ENCODE measurements around the gene ZNF550. TPM values are rescaled to one million over a fixed set of nuclear protein-coding genes. Genes with fewer than 3 reads are reported as not detected.
A peak's percentile ranks its signal among the peaks of the same experiment; 100 is the strongest.

ZNF550 gene
- polyA plus RNA-seq, 1 donor (not counting 4 experiments of a cell fraction or from before 2014, with no cell fraction given): 7.3 TPM

GRCh38 chr19:57599761-57600383, 40.2 kb upstream of the ZNF550 start, which contains the start of gene ZNF530:
Gene ZNF530 (plus strand): TSS chr19:57599885. CDS start chr19:57604346, 4,461 bp downstream.
- peak within 1 kb of the TSS; percentile 16 for H3K27ac ChIP-seq (ENCODE audit: control insufficient read depth, insufficient read depth, low read length)
- H3K9me1 ChIP-seq (ENCODE audit: control insufficient read depth, extremely low read depth, insufficient read depth, low read length): no peaks in the 10 kb centered on the region
- peaks cover 0 to 3% of the 10 kb centered on the region in 2 experiments for H3K36me3 ChIP-seq (ENCODE audit: control insufficient read depth in 2 of 2, extremely low read depth in 1 of 2, insufficient read depth in 2 of 2, low read length in 2 of 2)
- H4K20me1 ChIP-seq (ENCODE audit: control insufficient read depth, extremely low read depth, insufficient read depth, low read length): no peaks in the 10 kb centered on the region
- peaks cover 5% of the 10 kb centered on the region for H3K4me1 ChIP-seq (ENCODE audit: control insufficient read depth, extremely low read depth, insufficient read depth, low read length)
- no peaks in the 10 kb centered on the region for H3K9me3 ChIP-seq (ENCODE audit: control insufficient read depth, low read depth, low read length)
- dilution Hi-C loops (cut with MboI; ENCODE audit: extremely low pct_ligation_motif_present, low sequenced_read_pairs): no loop called here
- peak within 1 kb of the TSS; percentile 93 for H3K4me2 ChIP-seq (ENCODE audit: control insufficient read depth, extremely low read depth, insufficient read depth, low read depth, low read length)
- H3K4me3 ChIP-seq (ENCODE audit: control insufficient read depth in 2 of 3, extremely low read depth in 1 of 3, insufficient read depth in 2 of 3, low read depth in 1 of 3, low read length in 3 of 3): peak within 1 kb of the TSS; percentile 77 to 87 (median 85)
- peak within 1 kb of the TSS; percentile 71 for H3K9ac ChIP-seq (ENCODE audit: control insufficient read depth, extremely low read depth, insufficient read depth, low read length)
- peak within 1 kb of the TSS; percentile 97 for H2AFZ ChIP-seq (ENCODE audit: control insufficient read depth, low read length)
- TF ChIP-seq EZH2 (IDR thresholded peaks at IDR 0.05; ENCODE audit: low read length) (no peak), CTCF (optimal IDR thresholded peaks at IDR 0.05 in 1 of 3, IDR thresholded peaks at IDR 0.05 in 1 of 3, conservative IDR thresholded peaks at IDR 0.05 in 1 of 3; ENCODE audit: extremely low read depth in 1 of 3, insufficient read depth in 2 of 3, low read length in 3 of 3) (no peak)
- FAIRE-seq (peak; percentile 95), DNase-seq (ENCODE audit: low read depth, low spot score) (peak; percentile 49)
- no peaks in the 10 kb centered on the region for H3K27me3 ChIP-seq (ENCODE audit: control insufficient read depth, extremely low read depth, insufficient read depth, low read length)
- H3K79me2 ChIP-seq (ENCODE audit: control insufficient read depth, insufficient read depth, low read length): peaks cover 15% of the 10 kb centered on the region

GRCh38 chr19:57599377-57599760, 39.7 kb upstream of the ZNF550 start:
- H3K4me2 ChIP-seq (ENCODE audit: control insufficient read depth, extremely low read depth, insufficient read depth, low read depth, low read length): peak overlapping the region; percentile 93
- DNase-seq (ENCODE audit: low read depth, low spot score) (no peak), FAIRE-seq (no peak)
- H3K9ac ChIP-seq (ENCODE audit: control insufficient read depth, extremely low read depth, insufficient read depth, low read length): no peak overlapping the region
- H4K20me1 ChIP-seq (ENCODE audit: control insufficient read depth, extremely low read depth, insufficient read depth, low read length): no peaks in the 10 kb centered on the region
- peaks cover 0 to 3% of the 10 kb centered on the region in 2 experiments for H3K36me3 ChIP-seq (ENCODE audit: control insufficient read depth in 2 of 2, extremely low read depth in 1 of 2, insufficient read depth in 2 of 2, low read length in 2 of 2)
- no peak for TF ChIP-seq EZH2 (IDR thresholded peaks at IDR 0.05; ENCODE audit: low read length)
- TF ChIP-seq CTCF (optimal IDR thresholded peaks at IDR 0.05 in 1 of 3, IDR thresholded peaks at IDR 0.05 in 1 of 3, conservative IDR thresholded peaks at IDR 0.05 in 1 of 3; ENCODE audit: extremely low read depth in 1 of 3, insufficient read depth in 2 of 3, low read length in 3 of 3): peak in 1 of 3 experiments; percentile 1
- H3K27ac ChIP-seq (ENCODE audit: control insufficient read depth, insufficient read depth, low read length): no peak overlapping the region
- peaks cover 15% of the 10 kb centered on the region for H3K79me2 ChIP-seq (ENCODE audit: control insufficient read depth, insufficient read depth, low read length)
- peak overlapping the region; percentile 77 to 87 (median 85) for H3K4me3 ChIP-seq (ENCODE audit: control insufficient read depth in 2 of 3, extremely low read depth in 1 of 3, insufficient read depth in 2 of 3, low read depth in 1 of 3, low read length in 3 of 3)
- H3K9me3 ChIP-seq (ENCODE audit: control insufficient read depth, low read depth, low read length): no peaks in the 10 kb centered on the region
- peaks cover 5% of the 10 kb centered on the region for H3K4me1 ChIP-seq (ENCODE audit: control insufficient read depth, extremely low read depth, insufficient read depth, low read length)
- dilution Hi-C loops (cut with MboI; ENCODE audit: extremely low pct_ligation_motif_present, low sequenced_read_pairs): no loop called here
- H3K9me1 ChIP-seq (ENCODE audit: control insufficient read depth, extremely low read depth, insufficient read depth, low read length): no peaks in the 10 kb centered on the region
- H3K27me3 ChIP-seq (ENCODE audit: control insufficient read depth, extremely low read depth, insufficient read depth, low read length): no peaks in the 10 kb centered on the region
- peak overlapping the region; percentile 97 for H2AFZ ChIP-seq (ENCODE audit: control insufficient read depth, low read length)

Data from keratinocyte (primary cell).